ENCODE results near the gene HTT. TPM values are rescaled to one million over a fixed set of nuclear protein-coding genes. Genes with fewer than 3 reads are reported as not detected.

HTT gene
- total and polyA plus RNA-seq, 2 of the 13 experiments (the other 11 are each of a cell fraction or from before 2014, with no cell fraction given), result 17.5 to 19.5 TPM

DNA sequence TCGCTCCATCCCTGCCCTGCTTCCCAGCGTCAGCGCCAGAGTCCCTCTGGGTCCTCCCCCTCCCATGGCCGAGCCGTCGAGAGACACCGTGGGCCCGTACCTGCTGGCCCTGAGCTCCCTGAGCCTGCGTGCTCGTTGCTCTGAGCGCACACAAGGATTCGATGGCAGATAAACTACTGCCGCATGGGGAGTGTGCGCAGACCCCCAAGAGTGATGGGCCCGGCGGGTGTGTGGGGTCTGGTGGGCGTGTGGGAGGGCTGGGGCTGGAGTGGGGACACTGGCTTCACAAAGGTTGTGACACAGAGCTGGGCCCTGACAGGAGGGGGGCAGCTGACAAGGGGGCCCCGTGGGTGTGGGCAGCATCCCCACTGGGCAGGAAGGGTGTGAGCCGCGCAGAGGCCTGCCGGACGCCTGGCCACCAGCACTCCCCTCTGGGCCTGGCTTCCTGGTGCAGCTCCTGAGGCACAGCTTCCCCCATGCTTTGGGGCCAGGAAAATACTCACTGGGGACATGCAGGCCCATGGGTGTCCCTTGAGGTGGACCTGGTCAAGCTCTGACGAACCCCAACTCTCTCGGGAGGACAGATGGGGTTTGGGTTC, 213.6 kb downstream of the HTT start:
- H3K9me3 ChIP-seq (ENCODE audit: low read length), result no peaks in the 10 kb centered on the region
- H3K4me1 ChIP-seq (ENCODE audit: insufficient read depth, low read length), result peaks cover 77% of the 10 kb centered on the region
- no TSS peak for BruUV-seq (replicated peaks)
- no peak for DNase-seq (ENCODE audit: low spot score)
- peak overlapping the region; percentile 2; the same call in 1 of the 2 replicates for H3K4me2 ChIP-seq (ENCODE audit: low read depth, low read length)
- ChIA-PET POLR2A (no interaction called here), CTCF (ENCODE audit: low intra/inter-chr PET ratio, low total read pairs) (no interaction called here)
- H3K27ac ChIP-seq (ENCODE audit: extremely low read length, insufficient read depth, low read length), result no peak overlapping the region
- 95% methylated on average over 17 of the region's 24 CpGs for WGBS (ENCODE audit: low lambda C conversion rate)
- H3K4me3 ChIP-seq (replicated peaks in 1 of 3; ENCODE audit: insufficient read depth in 1 of 3, low read depth in 2 of 3, low read length in 3 of 3), result no peak overlapping the region; a peak in 1 of 6 replicates
- H4K20me1 ChIP-seq (ENCODE audit: insufficient read depth, low read length), result no peaks in the 10 kb centered on the region
- in situ Hi-C loops (cut with HindIII; ENCODE audit: extremely low pct_ligation_motif_present, low pct_unique_long_range_greater_than_20kb), result no loop called here
- no peak overlapping the region for H3K9ac ChIP-seq (ENCODE audit: insufficient read depth, low read depth, low read length)
- H3K79me2 ChIP-seq (ENCODE audit: insufficient read depth, low read length), result peaks cover 13% of the 10 kb centered on the region
- intact Hi-C loops (cut with micrococcal nuclease; ENCODE audit: unreplicated experiment), result no loop called here
- ATAC-seq, result no peak
- 0 out of 5 replicates have a peak, but pooled peaks cover 0 to 1% of the 10 kb centered on the region in 2 experiments for H3K27me3 ChIP-seq (ENCODE audit: control insufficient read depth in 1 of 2, insufficient read depth in 2 of 2, low read length in 2 of 2)
- no peaks in the 10 kb centered on the region for H3K36me3 ChIP-seq (replicated peaks in 1 of 2; ENCODE audit: control insufficient read depth in 1 of 2, insufficient read depth in 2 of 2, low read length in 2 of 2)
- TF ChIP-seq PCBP1 (IDR thresholded peaks at IDR 0.05; ENCODE audit: borderline replicate concordance, low read depth, low read length) (0 out of 2 replicates have a peak, but pooled peaks have one; percentile 69), ZBTB38 (CRISPR knock-in tag; IDR thresholded peaks at IDR 0.05) (peak; percentile 66), HNRNPUL1 (IDR thresholded peaks at IDR 0.05; ENCODE audit: low read depth, low read length) (no peak)
- FAIRE-seq, result no peak
- no peak overlapping the region for H2AFZ ChIP-seq (ENCODE audit: low read length)

DNA sequence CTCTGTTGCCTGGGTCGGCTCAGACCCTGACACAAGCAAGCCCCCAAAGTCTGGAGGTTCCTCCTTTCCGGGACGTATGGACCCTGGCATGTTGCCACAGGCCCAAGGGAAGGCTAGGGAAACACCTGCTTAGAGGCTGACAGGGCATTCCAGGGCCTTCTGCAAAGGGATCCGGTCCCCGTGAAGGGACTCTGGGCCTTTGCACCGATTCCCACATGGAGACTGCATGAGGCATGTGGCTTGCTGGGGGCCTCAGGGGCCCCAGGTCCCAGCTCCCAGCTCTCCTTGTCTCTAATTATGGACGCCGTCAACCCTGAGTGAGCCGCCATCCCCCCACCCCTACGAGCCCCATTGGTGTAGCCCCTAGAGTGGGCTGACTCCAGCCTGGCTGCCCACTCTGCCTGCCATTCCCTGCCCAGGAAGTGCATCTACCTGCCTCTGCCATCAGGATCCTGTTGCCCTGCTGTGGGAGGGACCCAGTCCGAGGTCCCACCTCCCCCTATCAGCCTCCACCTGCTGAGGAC, 214.2 kb downstream of the HTT start:
- Histone ChIP-seq H3K9me3 (ENCODE audit: low read length) (no peaks in the 10 kb centered on the region), H3K4me1 (ENCODE audit: insufficient read depth, low read length) (peaks cover 71% of the 10 kb centered on the region), H3K9ac (ENCODE audit: insufficient read depth, low read depth, low read length) (no peak overlapping the region), H3K4me3 (replicated peaks in 1 of 3; ENCODE audit: insufficient read depth in 1 of 3, low read depth in 2 of 3, low read length in 3 of 3) (no peak overlapping the region), H3K36me3 (replicated peaks in 1 of 2; ENCODE audit: control insufficient read depth in 1 of 2, insufficient read depth in 2 of 2, low read length in 2 of 2) (no peaks in the 10 kb centered on the region), H3K27me3 (ENCODE audit: control insufficient read depth in 1 of 2, insufficient read depth in 2 of 2, low read length in 2 of 2) (no peaks in the 10 kb centered on the region), H3K27ac (ENCODE audit: extremely low read length, insufficient read depth, low read length) (no peak overlapping the region), H2AFZ (ENCODE audit: low read length) (no peak overlapping the region), H3K79me2 (ENCODE audit: insufficient read depth, low read length) (peaks cover 16% of the 10 kb centered on the region), H3K4me2 (ENCODE audit: low read depth, low read length) (no peak overlapping the region), H4K20me1 (ENCODE audit: insufficient read depth, low read length) (no peaks in the 10 kb centered on the region)
- TF ChIP-seq ZNF546 (CRISPR knock-in tag; conservative IDR thresholded peaks at IDR 0.05), result no peak
- no peak for TF ChIP-seq ZC3H4 (CRISPR knock-in tag; IDR thresholded peaks at IDR 0.05; ENCODE audit: borderline replicate concordance)
- no peak for TF ChIP-seq ZNF331 (CRISPR knock-in tag; IDR thresholded peaks at IDR 0.05)
- TF ChIP-seq, protein P1, sequence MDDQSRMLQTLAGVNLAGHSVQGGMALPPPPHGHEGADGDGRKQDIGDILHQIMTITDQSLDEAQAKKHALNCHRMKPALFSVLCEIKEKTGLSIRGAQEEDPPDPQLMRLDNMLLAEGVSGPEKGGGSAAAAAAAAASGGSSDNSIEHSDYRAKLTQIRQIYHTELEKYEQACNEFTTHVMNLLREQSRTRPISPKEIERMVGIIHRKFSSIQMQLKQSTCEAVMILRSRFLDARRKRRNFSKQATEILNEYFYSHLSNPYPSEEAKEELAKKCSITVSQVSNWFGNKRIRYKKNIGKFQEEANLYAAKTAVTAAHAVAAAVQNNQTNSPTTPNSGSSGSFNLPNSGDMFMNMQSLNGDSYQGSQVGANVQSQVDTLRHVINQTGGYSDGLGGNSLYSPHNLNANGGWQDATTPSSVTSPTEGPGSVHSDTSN (CRISPR knock-in tag; IDR thresholded peaks at IDR 0.05; ENCODE audit: borderline replicate concordance), result no peak
- in situ Hi-C loops (cut with HindIII; ENCODE audit: extremely low pct_ligation_motif_present, low pct_unique_long_range_greater_than_20kb), result no loop called here
- BruUV-seq (replicated peaks), result no TSS peak
- intact Hi-C loops (cut with micrococcal nuclease; ENCODE audit: unreplicated experiment), result no loop called here
- CTCF ChIA-PET (ENCODE audit: low intra/inter-chr PET ratio, low total read pairs), result no interaction called here
- ATAC-seq (no peak), DNase-seq (ENCODE audit: low spot score) (no peak), FAIRE-seq (no peak)
- 82% methylated on average over 8 of the region's 11 CpGs for WGBS (ENCODE audit: low lambda C conversion rate)
- POLR2A ChIA-PET, result no interaction called here

Measured in HepG2 (cell line).